GM23338 (cell line): ENCODE measurements around the gene CDH20. TPM values are rescaled to one million over a fixed set of nuclear protein-coding genes. Genes with fewer than 3 reads are reported as not detected.

Experiments used
- ATAC-seq: fragments of 200-7000 bp; cut with Tn5 transposase; 3 replicates; pipeline ENCODE4 v1.9.1; 2020
- DNase-seq: peaks from one replicate; pipeline ENCODE4 v3.0.0-alpha.2; 2015; ENCODE audit warnings: low spot score
- H2AFZ ChIP-seq: fragments of 200-600 bp; sonication (generic); 2 replicates; pipeline ENCODE4 v1.8.0; 2016; ENCODE audit warnings: antibody characterized with exemption, mild to moderate bottlenecking, moderate library complexity
- H3F3A ChIP-seq: fragments of 200-600 bp; sonication (generic); replicated peaks from 2 replicates; pipeline ENCODE4 v1.8.0; 2017; ENCODE audit warnings: antibody characterized with exemption, mixed run types, low read depth
- H3K27ac ChIP-seq: fragments of 200-600 bp; sonication (generic); 2 replicates; pipeline ENCODE4 v1.6.1; 2016; ENCODE audit warnings: low read depth
- H3K27me3 ChIP-seq: fragments of 200-600 bp; sonication (generic); 2 replicates; pipeline ENCODE4 v1.8.0; 2016; ENCODE audit warnings: mild to moderate bottlenecking, mixed run types, moderate library complexity; ENCODE audit not compliant: insufficient read depth
- H3K36me3 ChIP-seq: fragments of 200-600 bp; sonication (generic); 2 replicates; pipeline ENCODE4 v1.8.0; 2016; ENCODE audit warnings: mild to moderate bottlenecking; ENCODE audit not compliant: insufficient read depth
- H3K4me1 ChIP-seq: fragments of 200-600 bp; sonication (generic); 2 replicates; pipeline ENCODE4 v1.8.0; 2016; ENCODE audit warnings: mild to moderate bottlenecking, moderate library complexity; ENCODE audit not compliant: insufficient read depth
- H3K4me2 ChIP-seq: fragments of 200-600 bp; sonication (generic); 2 replicates; pipeline ENCODE4 v1.7.1; 2017; ENCODE audit warnings: mixed run types
- H3K4me3 ChIP-seq: fragments of 200-600 bp; sonication (generic); 2 replicates; pipeline ENCODE4 v1.6.1; 2016; ENCODE audit warnings: mixed run types
- H3K79me2 ChIP-seq: fragments of 200-600 bp; sonication (generic); replicated peaks from 2 replicates; pipeline ENCODE4 v1.8.0; 2017; ENCODE audit warnings: mild to moderate bottlenecking; ENCODE audit not compliant: insufficient read depth
- H3K9me2 ChIP-seq: fragments of 200-600 bp; sonication (generic); 2 replicates; pipeline ENCODE4 v1.8.0; 2017; ENCODE audit not compliant: insufficient read depth
- H4K20me1 ChIP-seq: fragments of 200-600 bp; sonication (generic); replicated peaks from 2 replicates; pipeline ENCODE4 v1.8.0; 2017; ENCODE audit warnings: mild to moderate bottlenecking; ENCODE audit not compliant: insufficient read depth
- H3K27ac Mint-ChIP-seq: 2 replicates; pipeline ENCODE4 v1.8.0; 2020; ENCODE audit warnings: inconsistent platforms, mild to moderate bottlenecking, moderate library complexity, mixed read lengths
- H3K27me3 Mint-ChIP-seq: 3 replicates; pipeline ENCODE4 v1.8.0; 2022; ENCODE audit warnings: low read depth, mild to moderate bottlenecking, moderate library complexity, mixed read lengths, inconsistent platforms; ENCODE audit not compliant: insufficient read depth, poor library complexity
- H3K36me3 Mint-ChIP-seq: 3 replicates; pipeline ENCODE4 v1.8.0; 2021; ENCODE audit warnings: low read depth, mild to moderate bottlenecking, inconsistent platforms, moderate library complexity, mixed read lengths
- H3K4me1 Mint-ChIP-seq: 3 replicates; pipeline ENCODE4 v1.8.0; 2020; ENCODE audit warnings: mild to moderate bottlenecking, inconsistent platforms, mixed read lengths
- H3K4me3 Mint-ChIP-seq: 3 replicates; pipeline ENCODE4 v1.8.0; 2021; ENCODE audit warnings: moderate library complexity, mild to moderate bottlenecking, inconsistent platforms, mixed read lengths
- H3K9me3 Mint-ChIP-seq: 3 replicates; pipeline ENCODE4 v1.8.0; 2020; ENCODE audit warnings: moderate library complexity, mild to moderate bottlenecking, inconsistent platforms, mixed read lengths
- CREB1 ChIP-seq: fragments of 250-450 bp; sonication (Bioruptor Pico); IDR thresholded peaks from 2 replicates; pipeline ENCODE4 v1.5.0; 2020; ENCODE audit warnings: low read depth, mild to moderate bottlenecking, moderate library complexity
- EZH2 ChIP-seq: fragments of 200-600 bp; sonication (generic); IDR thresholded peaks from one replicate; pipeline ENCODE4 v1.8.0; 2017; ENCODE audit warnings: antibody characterized with exemption, mild to moderate bottlenecking, low read depth; ENCODE audit not compliant: unreplicated experiment
- EZH2phosphoT487 ChIP-seq: fragments of 200-600 bp; sonication (generic); IDR thresholded peaks from one replicate; pipeline ENCODE4 v1.8.1; 2018; ENCODE audit warnings: antibody characterized with exemption; ENCODE audit not compliant: unreplicated experiment
- JUNB ChIP-seq: IDR thresholded peaks from one replicate; pipeline ENCODE4 v1.6.1; 2016; ENCODE audit warnings: antibody characterized with exemption; ENCODE audit not compliant: unreplicated experiment
- NANOG ChIP-seq: IDR thresholded peaks from 2 replicates; pipeline ENCODE4 v1.6.1; 2016; ENCODE audit warnings: antibody characterized with exemption, borderline replicate concordance
- POLR2AphosphoS5 ChIP-seq: IDR thresholded peaks from 2 replicates; pipeline ENCODE4 v1.6.1; 2016; ENCODE audit warnings: antibody characterized with exemption, low read depth
- STAT1 ChIP-seq: IDR thresholded peaks from one replicate; pipeline ENCODE4 v1.6.1; 2016; ENCODE audit warnings: antibody characterized with exemption; ENCODE audit not compliant: unreplicated experiment
- ZNF114 ChIP-seq: fragments of 250-450 bp; sonication (Bioruptor Pico); IDR thresholded peaks from 2 replicates; pipeline ENCODE4 v1.5.0; 2020; ENCODE audit warnings: mild to moderate bottlenecking, moderate library complexity
- ZNF331 ChIP-seq: fragments of 250-450 bp; sonication (Bioruptor Pico); IDR thresholded peaks from 2 replicates; pipeline ENCODE4 v1.5.0; 2020; ENCODE audit warnings: low read depth, mild to moderate bottlenecking, moderate library complexity
- polyA plus RNA-seq: library from polyadenylated mRNA; unstranded; fragments of >200 nt; fragmentation: Nextera tagmentation; extraction: Ambion mirVana; gene quantifications from 2 replicates; pipeline ENCODE4 v1.2.1, GENCODE V29; 2016
- total RNA-seq: library from RNA; depleted of rRNA; stranded (reverse); fragments of >200 nt; shearing (Covaris generic); gene quantifications from 2 replicates; pipeline ENCODE4 v1.2.3, GENCODE V29; 2014
- TF ChIP-seq, protein P1 (sequence below), 2 experiments: fragments of 200-600 bp in 1 of 2; sonication (generic) in 1 of 2; conservative IDR thresholded peaks; 2 replicates each; pipeline versions ENCODE4 v1.5.1 to v1.6.1; 2016 to 2017; ENCODE audit warnings: antibody characterized with exemption in 2 of 2, low read depth in 2 of 2, mild to moderate bottlenecking in 2 of 2, moderate library complexity in 1 of 2
- TF ChIP-seq, protein P2 (sequence below): IDR thresholded peaks from one replicate; pipeline ENCODE4 v1.6.1; 2018; ENCODE audit warnings: antibody characterized with exemption; ENCODE audit not compliant: unreplicated experiment
- TF ChIP-seq, protein P3 (sequence below): fragments of 250-450 bp; sonication (Bioruptor Pico); IDR thresholded peaks from 2 replicates; pipeline ENCODE4 v1.5.0; 2020; ENCODE audit warnings: mild to moderate bottlenecking, moderate library complexity
- TF ChIP-seq, protein P4 (sequence below): IDR thresholded peaks from 2 replicates; pipeline ENCODE4 v1.6.1; 2016; ENCODE audit warnings: antibody characterized with exemption

Gene CDH20
- total and polyA plus RNA-seq, 2 experiments from 2014 or later = 1.0 TPM; not detected in 1

DNA sequence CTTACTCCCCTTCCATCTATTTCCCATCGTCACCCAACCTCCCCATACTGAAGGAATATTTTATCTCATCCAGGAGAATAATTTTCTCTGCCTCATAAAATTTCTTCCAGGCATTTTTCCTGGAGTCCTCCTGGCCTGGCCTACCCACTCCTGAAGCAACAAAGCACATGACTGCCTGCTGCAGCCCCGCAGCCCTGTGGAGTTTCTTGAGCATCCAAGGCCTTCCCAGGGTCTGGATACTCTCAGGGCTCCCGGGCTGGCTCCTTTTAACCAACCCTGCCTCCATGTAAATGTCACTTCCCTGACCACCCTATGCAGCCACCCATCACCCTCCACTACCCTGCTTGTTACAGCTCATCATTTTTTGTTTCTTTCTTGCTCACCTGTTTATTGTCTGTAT lies 64.0 kb downstream of the CDH20 start:
- Histone ChIP-seq H3K36me3 (no peaks in the 10 kb centered on the region), H3F3A (no peaks in the 10 kb centered on the region), H3K27ac (no peak overlapping the region), H3K4me3 (no peak overlapping the region), H3K4me1 (no peaks in the 10 kb centered on the region), H3K79me2 (no peaks in the 10 kb centered on the region), H3K9me2 (no peaks in the 10 kb centered on the region), H4K20me1 (no peaks in the 10 kb centered on the region), H3K27me3 (no peaks in the 10 kb centered on the region), H2AFZ (no peak overlapping the region), H3K4me2 (no peak overlapping the region)
- H3K36me3 Mint-ChIP-seq = no peaks in the 10 kb centered on the region
- no peaks in the 10 kb centered on the region for H3K9me3 Mint-ChIP-seq
- ATAC-seq = no peak
- H3K27me3 Mint-ChIP-seq = peaks cover 1% of the 10 kb centered on the region
- TF ChIP-seq, protein P1, sequence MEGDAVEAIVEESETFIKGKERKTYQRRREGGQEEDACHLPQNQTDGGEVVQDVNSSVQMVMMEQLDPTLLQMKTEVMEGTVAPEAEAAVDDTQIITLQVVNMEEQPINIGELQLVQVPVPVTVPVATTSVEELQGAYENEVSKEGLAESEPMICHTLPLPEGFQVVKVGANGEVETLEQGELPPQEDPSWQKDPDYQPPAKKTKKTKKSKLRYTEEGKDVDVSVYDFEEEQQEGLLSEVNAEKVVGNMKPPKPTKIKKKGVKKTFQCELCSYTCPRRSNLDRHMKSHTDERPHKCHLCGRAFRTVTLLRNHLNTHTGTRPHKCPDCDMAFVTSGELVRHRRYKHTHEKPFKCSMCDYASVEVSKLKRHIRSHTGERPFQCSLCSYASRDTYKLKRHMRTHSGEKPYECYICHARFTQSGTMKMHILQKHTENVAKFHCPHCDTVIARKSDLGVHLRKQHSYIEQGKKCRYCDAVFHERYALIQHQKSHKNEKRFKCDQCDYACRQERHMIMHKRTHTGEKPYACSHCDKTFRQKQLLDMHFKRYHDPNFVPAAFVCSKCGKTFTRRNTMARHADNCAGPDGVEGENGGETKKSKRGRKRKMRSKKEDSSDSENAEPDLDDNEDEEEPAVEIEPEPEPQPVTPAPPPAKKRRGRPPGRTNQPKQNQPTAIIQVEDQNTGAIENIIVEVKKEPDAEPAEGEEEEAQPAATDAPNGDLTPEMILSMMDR (conservative IDR thresholded peaks at IDR 0.05; ENCODE audit: low read depth in 2 of 2) = no peak
- TF ChIP-seq EZH2 (no peak), POLR2AphosphoS5 (no peak), JUNB (no peak), NANOG (no peak), EZH2phosphoT487 (no peak), STAT1 (no peak), ZNF331 (CRISPR knock-in tag) (no peak), ZNF114 (no peak), CREB1 (CRISPR knock-in tag) (no peak)
- TF ChIP-seq, protein P2, sequence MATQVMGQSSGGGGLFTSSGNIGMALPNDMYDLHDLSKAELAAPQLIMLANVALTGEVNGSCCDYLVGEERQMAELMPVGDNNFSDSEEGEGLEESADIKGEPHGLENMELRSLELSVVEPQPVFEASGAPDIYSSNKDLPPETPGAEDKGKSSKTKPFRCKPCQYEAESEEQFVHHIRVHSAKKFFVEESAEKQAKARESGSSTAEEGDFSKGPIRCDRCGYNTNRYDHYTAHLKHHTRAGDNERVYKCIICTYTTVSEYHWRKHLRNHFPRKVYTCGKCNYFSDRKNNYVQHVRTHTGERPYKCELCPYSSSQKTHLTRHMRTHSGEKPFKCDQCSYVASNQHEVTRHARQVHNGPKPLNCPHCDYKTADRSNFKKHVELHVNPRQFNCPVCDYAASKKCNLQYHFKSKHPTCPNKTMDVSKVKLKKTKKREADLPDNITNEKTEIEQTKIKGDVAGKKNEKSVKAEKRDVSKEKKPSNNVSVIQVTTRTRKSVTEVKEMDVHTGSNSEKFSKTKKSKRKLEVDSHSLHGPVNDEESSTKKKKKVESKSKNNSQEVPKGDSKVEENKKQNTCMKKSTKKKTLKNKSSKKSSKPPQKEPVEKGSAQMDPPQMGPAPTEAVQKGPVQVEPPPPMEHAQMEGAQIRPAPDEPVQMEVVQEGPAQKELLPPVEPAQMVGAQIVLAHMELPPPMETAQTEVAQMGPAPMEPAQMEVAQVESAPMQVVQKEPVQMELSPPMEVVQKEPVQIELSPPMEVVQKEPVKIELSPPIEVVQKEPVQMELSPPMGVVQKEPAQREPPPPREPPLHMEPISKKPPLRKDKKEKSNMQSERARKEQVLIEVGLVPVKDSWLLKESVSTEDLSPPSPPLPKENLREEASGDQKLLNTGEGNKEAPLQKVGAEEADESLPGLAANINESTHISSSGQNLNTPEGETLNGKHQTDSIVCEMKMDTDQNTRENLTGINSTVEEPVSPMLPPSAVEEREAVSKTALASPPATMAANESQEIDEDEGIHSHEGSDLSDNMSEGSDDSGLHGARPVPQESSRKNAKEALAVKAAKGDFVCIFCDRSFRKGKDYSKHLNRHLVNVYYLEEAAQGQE = no peak
- TF ChIP-seq, protein P3, sequence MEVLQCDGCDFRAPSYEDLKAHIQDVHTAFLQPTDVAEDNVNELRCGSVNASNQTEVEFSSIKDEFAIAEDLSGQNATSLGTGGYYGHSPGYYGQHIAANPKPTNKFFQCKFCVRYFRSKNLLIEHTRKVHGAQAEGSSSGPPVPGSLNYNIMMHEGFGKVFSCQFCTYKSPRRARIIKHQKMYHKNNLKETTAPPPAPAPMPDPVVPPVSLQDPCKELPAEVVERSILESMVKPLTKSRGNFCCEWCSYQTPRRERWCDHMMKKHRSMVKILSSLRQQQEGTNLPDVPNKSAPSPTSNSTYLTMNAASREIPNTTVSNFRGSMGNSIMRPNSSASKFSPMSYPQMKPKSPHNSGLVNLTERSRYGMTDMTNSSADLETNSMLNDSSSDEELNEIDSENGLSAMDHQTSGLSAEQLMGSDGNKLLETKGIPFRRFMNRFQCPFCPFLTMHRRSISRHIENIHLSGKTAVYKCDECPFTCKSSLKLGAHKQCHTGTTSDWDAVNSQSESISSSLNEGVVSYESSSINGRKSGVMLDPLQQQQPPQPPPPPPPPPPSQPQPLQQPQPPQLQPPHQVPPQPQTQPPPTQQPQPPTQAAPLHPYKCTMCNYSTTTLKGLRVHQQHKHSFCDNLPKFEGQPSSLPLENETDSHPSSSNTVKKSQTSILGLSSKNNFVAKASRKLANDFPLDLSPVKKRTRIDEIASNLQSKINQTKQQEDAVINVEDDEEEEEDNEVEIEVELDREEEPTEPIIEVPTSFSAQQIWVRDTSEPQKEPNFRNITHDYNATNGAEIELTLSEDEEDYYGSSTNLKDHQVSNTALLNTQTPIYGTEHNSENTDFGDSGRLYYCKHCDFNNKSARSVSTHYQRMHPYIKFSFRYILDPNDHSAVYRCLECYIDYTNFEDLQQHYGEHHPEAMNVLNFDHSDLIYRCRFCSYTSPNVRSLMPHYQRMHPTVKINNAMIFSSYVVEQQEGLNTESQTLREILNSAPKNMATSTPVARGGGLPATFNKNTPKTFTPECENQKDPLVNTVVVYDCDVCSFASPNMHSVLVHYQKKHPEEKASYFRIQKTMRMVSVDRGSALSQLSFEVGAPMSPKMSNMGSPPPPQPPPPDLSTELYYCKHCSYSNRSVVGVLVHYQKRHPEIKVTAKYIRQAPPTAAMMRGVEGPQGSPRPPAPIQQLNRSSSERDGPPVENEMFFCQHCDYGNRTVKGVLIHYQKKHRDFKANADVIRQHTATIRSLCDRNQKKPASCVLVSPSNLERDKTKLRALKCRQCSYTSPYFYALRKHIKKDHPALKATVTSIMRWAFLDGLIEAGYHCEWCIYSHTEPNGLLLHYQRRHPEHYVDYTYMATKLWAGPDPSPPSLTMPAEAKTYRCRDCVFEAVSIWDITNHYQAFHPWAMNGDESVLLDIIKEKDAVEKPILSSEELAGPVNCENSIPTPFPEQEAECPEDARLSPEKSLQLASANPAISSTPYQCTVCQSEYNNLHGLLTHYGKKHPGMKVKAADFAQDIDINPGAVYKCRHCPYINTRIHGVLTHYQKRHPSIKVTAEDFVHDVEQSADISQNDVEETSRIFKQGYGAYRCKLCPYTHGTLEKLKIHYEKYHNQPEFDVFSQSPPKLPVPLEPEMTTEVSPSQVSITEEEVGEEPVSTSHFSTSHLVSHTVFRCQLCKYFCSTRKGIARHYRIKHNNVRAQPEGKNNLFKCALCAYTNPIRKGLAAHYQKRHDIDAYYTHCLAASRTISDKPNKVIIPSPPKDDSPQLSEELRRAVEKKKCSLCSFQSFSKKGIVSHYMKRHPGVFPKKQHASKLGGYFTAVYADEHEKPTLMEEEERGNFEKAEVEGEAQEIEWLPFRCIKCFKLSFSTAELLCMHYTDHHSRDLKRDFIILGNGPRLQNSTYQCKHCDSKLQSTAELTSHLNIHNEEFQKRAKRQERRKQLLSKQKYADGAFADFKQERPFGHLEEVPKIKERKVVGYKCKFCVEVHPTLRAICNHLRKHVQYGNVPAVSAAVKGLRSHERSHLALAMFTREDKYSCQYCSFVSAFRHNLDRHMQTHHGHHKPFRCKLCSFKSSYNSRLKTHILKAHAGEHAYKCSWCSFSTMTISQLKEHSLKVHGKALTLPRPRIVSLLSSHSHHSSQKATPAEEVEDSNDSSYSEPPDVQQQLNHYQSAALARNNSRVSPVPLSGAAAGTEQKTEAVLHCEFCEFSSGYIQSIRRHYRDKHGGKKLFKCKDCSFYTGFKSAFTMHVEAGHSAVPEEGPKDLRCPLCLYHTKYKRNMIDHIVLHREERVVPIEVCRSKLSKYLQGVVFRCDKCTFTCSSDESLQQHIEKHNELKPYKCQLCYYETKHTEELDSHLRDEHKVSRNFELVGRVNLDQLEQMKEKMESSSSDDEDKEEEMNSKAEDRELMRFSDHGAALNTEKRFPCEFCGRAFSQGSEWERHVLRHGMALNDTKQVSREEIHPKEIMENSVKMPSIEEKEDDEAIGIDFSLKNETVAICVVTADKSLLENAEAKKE = no peak
- TF ChIP-seq, protein P4, sequence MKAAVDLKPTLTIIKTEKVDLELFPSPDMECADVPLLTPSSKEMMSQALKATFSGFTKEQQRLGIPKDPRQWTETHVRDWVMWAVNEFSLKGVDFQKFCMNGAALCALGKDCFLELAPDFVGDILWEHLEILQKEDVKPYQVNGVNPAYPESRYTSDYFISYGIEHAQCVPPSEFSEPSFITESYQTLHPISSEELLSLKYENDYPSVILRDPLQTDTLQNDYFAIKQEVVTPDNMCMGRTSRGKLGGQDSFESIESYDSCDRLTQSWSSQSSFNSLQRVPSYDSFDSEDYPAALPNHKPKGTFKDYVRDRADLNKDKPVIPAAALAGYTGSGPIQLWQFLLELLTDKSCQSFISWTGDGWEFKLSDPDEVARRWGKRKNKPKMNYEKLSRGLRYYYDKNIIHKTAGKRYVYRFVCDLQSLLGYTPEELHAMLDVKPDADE = no peak
- DNase-seq = no peak
- H3K27ac Mint-ChIP-seq = no peak overlapping the region
- H3K4me3 Mint-ChIP-seq = no peak overlapping the region
- no peaks in the 10 kb centered on the region for H3K4me1 Mint-ChIP-seq
